Measurements from ENCODE around the gene NAGS.

- TF ChIP-seq CTCF (IDR thresholded peaks at IDR 0.05) (no peak), POLR2A (IDR thresholded peaks at IDR 0.05) (no peak)
Observed at GRCh38 chr17:44053125-44053872, 48.9 kb downstream of the NAGS start.
